Measurements from ENCODE around the gene MYO9A.

GRCh38 chr15:72009222-72009621 lies 108.7 kb downstream of the MYO9A start:
- no peak for TF ChIP-seq CTCF (IDR thresholded peaks at IDR 0.05; ENCODE audit: insufficient read depth, low read length)
- TF ChIP-seq GABPA (IDR thresholded peaks at IDR 0.05; ENCODE audit: low read depth): no peak
- no peak for TF ChIP-seq POLR2AphosphoS5 (IDR thresholded peaks at IDR 0.05; ENCODE audit: low read depth)
